HT1080 (cell line): ENCODE measurements around the gene SLX4IP. TPM values are rescaled to one million over a fixed set of nuclear protein-coding genes. Genes with fewer than 3 reads are reported as not detected.
"Not testable (repeated sequence)": the region's sequence is repeated elsewhere in the genome, so short reads cannot be mapped to it uniquely, and the experiment has no call there.

Source experiments
- DNase-seq: peaks from one replicate; pipeline ENCODE4 v3.0.0-alpha.2; 2015; ENCODE audit warnings: low read depth
- total RNA-seq: library from RNA; depleted of rRNA; stranded (reverse); fragments of >200 nt; shearing (Covaris generic); gene quantifications from 2 replicates; pipeline ENCODE4 v1.2.3, GENCODE V29; 2014

SLX4IP gene
- total RNA-seq, 1 experiment from 2014 or later, result 3.9 TPM

DNA sequence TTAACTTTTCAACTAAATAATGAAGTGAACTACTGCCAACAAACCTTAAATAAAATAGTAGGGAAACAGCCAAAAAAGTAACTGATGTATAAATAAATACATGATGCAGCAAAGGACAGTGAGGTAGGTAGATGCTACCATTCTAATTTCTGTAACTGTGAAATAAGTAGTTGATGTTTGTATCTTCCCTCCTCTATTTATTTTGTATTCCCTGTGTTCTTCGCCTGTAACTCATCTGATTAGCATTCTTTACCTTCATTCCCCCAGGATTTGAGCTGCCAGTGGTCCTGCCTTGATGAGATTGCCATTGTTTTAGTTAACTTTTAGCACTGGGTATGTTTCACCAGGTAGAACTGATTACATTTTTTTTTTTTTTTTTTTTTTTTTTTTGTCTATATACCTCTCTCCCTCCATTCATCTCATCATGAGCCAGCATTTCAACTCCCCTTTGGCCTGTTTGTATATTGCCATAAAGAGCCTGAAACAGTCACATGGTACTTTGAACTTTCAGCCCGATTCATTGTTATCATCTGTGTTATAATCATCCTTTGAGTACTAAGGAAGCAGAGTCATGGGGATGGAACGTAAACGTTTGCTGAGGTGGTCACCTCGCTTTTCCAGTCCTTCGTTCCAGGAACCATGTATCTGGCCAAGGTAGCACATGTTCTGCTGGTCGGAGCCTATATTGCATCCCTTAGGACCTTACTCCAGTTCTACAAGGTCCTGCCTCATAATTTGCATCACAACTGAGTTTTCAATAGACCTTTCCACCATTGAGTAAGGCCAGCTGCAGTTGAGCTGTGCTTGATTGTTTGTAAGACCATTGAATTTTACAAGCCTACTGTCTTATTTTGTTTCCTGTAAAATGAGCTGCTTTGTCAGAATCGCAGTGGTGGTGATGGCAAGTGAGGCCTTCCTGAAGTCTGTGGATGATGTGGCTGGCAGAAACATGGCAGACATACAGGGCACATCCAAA lies 131.1 kb downstream of the SLX4IP start:
- peak; percentile 80 for DNase-seq

- no peak for DNase-seq
Observed at GRCh38 chr20:10568032-10568431, 132.9 kb downstream of the SLX4IP start.

DNA sequence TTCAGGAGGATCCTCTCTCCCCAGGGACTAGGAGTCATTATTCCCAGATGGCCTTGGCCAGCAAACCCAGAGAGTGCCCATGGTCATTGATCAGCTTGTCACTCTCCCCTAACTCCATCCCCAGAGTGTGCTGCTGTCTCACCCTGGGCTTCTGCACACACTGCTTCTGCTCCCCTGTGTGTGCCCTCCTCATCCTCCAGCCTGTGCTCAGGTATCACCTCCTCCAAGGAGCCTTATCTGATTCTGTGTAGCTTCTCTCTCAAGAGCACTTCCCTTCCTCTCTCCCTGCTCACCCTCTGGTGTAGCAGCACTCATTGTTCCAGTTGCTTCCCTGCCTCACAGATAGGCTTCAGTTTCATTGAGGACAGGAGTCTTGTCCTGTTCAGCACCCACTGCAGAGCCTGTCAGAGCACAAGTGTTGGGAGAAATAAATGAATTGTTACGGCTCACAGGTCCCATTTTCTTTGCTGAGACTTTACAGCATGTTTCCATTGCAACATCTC lies 136.3 kb downstream of the SLX4IP start:
- DNase-seq, result no peak

DNA sequence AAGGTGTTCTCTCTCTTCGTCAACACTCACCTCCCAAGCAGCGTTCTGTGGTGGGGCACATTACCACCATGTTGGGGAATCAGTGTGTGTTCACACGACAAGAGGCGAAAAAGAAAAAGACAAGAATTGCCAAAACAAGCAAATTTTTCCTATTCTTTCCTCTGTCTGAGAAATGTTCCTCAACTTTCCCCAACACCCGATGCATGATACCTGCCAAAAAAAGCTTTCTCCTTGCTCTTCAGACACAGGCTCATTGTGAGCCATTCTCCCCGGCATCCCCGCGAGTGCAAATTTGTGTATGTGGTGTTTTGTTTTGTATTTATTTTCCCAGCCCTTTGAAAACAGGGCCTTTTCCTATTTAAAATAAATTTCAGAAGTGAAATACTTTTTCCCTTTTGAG lies 137.7 kb downstream of the SLX4IP start:
- no peak for DNase-seq

DNA sequence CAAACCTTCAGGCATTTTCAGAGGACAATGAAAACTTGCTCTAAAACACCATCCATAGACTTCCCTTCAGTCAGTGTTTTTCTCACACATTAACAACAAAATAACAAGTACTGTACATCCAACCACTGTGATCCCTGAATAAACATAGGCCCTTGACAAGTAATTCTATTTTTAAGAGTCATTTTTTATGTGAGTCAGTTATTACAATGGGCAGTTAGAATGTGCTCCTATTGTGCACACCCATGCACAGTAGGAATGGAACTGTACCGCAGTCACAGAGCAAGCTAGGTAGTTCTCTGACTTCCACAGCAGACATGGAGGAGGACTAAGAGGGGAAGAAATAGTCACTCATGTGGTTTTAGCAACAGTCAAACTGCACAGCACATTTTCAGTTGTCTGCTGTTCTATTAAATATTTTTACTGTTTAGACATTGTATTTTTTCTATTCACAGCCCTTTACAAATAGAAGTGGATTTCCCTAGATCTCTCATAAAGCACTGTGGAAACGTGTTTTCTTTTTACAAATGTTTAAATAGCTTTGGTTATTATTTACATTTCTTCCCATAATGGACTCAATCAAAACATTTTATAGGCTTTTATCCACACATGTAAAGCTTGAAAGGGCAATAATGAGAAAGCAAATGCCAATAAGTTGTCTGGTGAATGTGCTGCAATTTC lies 138.3 kb downstream of the SLX4IP start:
- DNase-seq, result no peak

DNA sequence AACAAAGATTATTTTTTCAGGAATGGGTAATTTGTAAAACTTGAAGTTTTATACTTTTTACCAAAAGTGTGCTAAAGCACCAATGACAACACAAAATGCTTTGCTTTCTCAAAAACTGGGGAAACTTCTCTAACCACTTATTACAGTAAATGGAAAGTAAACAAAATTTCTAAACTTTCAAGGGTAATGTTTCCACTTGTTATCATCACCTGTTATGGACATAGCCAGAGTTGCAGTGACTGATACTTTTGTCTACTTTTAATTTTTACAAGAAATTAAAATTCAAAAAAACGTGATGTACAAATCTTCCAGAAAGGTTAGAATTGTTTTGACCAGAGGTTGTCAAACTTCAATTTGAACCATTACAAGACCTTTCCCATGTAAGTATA lies 138.8 kb downstream of the SLX4IP start:
- DNase-seq, result no peak

DNA sequence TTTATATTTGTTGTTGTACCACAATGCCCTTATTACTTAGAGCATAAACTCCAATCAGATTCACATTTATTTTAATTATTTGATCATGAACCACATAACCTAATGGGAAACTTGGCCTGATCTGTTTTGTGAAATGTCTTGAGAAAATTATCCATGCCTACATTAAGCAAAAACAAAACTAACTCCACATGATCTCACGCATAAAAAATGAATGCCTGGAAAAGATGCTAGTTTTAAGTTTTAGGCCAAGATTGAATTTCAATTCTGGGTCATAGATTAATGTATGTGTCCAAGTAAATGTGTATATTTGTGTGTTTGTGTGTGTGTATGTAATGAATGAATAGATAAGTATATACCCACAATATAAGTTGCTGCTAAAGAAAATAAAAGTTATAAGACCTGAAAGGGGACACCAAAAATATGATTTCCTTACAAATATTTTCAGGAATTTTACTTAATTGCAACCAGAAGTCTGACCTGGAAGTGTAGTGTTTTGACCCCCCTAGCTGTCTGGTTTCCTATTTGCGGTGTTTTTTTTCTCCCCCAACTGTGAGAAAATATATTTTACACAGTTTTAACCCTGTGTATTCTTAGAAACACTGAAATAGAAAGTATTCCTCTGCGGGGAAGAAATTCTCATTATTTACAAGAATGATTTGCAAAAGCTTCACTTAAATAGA lies 141.4 kb downstream of the SLX4IP start:
- no peak for DNase-seq

- no peak for DNase-seq
Observed at GRCh38 chr20:10577648-10578047, 142.5 kb downstream of the SLX4IP start.

DNA sequence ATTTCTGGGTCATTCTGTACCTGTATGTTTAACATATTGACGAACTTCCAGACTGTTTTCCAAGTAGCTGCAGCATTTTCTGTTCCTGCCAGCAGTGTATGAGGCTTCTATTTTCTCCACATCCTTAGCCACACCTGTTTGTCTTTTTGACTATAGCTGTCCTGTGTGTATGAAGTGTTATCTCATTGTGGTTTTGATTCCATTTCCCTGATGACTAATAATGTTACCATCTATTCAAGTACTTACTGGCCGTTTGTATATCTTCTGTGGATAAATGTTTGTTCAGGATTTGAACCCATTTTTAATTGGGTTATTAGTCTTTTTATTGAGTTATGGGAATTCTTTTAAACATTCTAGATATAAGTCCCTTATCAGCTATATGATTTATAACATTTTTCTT lies 143.5 kb downstream of the SLX4IP start:
- peak; percentile 87 for DNase-seq

- DNase-seq, result no peak
Observed at GRCh38 chr20:10579942-10580341, 144.8 kb downstream of the SLX4IP start.

DNA sequence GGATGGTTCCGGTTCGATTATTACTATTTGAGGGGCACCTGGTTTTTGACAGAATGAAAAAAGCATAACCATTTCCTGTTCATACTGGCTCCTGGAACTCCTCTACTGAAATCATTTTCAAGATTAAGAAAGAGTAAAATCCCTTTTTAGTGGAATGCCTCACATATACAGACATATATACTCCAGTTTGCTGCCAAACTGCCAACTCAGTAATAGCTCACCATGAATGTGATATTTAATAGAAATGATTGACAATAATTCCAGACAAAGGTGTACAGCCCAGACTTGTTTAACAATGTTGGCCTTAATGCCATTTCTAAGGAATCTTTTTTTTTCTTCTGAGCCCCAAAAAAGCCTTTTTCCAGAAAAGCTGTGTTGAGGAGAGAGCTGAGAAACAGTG lies 145.6 kb downstream of the SLX4IP start:
- no peak for DNase-seq

- peak; percentile 56 for DNase-seq
Observed at GRCh38 chr20:10581823-10582222, 146.7 kb downstream of the SLX4IP start.

GRCh38 chr20:10584371-10584770 lies 149.3 kb downstream of the SLX4IP start:
- DNase-seq, result no peak

- no peak for DNase-seq
Observed at GRCh38 chr20:10585308-10585707, 150.2 kb downstream of the SLX4IP start.

DNA sequence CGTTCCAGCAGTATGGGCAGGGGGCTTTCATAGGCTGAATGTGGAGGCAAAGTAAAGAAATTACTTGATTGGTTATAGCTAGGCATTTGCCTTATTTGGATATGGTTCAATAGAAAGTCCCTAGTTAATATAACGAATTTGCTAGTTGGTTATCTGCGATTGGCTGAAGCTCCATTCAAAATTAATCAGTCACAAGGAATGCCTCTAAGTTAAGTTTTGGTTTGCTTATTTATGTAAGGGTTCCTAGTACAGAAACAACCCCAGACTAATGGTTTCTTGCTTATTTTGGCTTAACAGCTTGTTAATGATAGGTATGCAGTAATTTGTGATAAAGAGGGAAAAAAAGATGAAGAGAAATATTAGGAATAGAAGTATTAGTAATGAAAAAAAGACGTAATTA lies 151.2 kb downstream of the SLX4IP start:
- no peak for DNase-seq

GRCh38 chr20:10590446-10590845 lies 155.3 kb downstream of the SLX4IP start:
- DNase-seq, result not testable (repeated sequence)

- no peak for DNase-seq
Observed at GRCh38 chr20:10590950-10591671, 156.0 kb downstream of the SLX4IP start.

DNA sequence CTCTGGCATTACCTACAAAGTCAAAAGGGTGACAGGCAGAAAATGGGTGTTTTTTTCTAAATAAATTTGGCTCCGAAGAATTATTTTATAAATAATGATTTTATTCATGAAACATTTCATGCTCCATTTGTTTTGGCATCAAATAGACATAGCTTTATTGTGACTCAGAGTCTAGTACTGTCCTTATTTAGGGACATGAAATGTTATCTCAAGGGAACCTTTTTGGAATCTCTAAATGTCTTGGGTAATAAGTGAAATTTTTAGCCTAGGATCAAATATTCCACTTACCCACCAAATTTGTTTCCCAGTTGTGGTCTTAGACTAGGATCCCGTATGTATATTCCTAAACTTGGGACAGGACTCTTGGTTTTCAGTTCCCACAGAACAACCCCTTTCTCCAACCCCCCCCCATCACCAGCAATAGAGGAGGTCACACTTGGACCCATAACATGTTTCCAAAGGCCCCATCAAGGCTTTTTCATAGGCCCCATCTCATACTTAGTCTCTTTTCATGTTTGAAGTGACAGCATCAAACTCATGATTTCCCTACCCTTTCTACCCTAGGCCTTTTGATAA lies 156.9 kb downstream of the SLX4IP start:
- no peak for DNase-seq

- DNase-seq, result no peak
Observed at GRCh38 chr20:10594296-10594868, 159.3 kb downstream of the SLX4IP start.

- DNase-seq, result no peak
Observed at GRCh38 chr20:10595266-10595665, 160.2 kb downstream of the SLX4IP start.
